ENCODE data around the gene SLC44A3.

The SLC44A3 gene, protein sequence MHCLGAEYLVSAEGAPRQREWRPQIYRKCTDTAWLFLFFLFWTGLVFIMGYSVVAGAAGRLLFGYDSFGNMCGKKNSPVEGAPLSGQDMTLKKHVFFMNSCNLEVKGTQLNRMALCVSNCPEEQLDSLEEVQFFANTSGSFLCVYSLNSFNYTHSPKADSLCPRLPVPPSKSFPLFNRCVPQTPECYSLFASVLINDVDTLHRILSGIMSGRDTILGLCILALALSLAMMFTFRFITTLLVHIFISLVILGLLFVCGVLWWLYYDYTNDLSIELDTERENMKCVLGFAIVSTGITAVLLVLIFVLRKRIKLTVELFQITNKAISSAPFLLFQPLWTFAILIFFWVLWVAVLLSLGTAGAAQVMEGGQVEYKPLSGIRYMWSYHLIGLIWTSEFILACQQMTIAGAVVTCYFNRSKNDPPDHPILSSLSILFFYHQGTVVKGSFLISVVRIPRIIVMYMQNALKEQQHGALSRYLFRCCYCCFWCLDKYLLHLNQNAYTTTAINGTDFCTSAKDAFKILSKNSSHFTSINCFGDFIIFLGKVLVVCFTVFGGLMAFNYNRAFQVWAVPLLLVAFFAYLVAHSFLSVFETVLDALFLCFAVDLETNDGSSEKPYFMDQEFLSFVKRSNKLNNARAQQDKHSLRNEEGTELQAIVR

DNA sequence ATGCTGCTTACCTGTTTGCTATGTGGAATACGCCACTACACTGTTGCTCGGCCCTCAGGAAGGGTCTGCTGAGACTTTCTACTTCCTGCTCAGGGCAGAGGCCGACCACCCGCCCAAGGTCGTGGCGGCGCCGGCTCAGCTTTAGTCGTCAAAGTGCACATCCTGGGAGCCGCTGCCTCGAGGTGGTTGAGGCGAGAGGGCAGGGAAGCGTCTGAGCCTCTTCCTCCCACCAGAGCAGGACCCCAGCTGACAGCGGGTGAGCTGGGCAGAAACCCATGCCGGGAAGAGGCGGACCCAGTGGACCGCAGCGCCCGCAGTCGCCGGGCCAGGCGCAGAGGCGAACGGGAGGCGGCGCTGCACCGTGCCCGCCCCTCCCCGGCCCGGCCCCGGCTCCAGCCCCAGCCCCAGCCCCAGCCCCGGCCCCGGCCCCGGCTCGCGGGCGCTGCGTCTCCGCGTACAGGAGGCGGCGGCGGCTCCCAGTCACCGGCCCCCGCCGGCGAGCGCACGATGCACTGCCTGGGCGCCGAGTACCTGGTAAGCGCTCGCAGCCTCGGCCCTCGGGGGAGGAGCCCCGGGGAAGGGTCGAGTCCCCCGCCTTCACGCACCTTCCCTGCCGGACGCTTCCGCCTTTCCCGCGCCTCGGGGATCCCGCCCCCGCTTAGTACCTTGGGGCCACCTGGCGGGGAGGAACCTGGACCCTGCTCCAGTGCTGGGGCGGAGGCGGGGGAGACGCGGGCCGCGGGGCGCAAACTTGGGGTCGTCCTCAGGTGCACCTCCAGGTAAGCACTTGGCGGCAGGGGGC lies at the start of gene SLC44A3:
SLC44A3 (plus strand) TSS at position 413 of the 802 bp plus-strand sequence; CDS start at position 508, 95 bp downstream.
- DNase-seq: no peak

DNA sequence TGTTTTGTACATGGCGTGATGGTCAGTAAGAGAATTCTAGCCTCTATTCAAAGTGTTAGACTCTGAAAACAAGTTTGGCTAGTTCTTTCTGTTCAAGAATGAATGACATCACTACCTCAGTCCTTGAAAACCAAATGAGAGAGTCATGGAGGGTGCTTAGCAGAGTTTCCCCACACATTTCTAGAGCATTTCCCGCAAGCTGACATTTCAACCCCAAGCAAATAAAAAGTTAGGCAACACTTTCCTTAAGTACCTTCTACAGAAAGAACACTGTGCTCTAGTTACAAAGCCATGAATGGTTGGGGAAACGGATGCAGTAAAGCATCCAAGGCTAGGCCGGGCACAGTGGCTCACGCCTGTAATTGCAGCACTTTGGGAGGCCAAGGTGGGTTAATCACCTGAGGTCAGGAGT lies 47.9 kb upstream of the SLC44A3 start:
- no peak for DNase-seq

DNA sequence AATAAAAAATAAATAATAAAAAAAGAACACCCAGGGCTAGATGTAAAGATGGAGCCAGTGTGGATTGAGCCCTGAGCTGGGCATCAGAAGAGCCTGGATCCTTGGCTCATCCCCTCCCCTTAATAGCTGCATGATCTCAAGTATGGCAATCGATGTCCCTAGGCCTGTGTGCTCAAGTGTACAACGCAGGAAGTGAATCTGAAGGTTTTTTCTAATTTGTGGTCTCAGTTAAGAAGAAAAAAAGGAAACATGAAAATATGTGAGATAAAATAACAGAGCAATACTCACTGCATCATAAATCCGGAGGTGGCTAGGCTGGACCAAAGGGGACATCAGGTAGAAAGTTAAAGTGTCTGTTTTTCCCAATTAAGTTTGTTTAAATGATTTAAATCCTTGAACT lies 47.3 kb upstream of the SLC44A3 start:
- no peak for DNase-seq

DNA sequence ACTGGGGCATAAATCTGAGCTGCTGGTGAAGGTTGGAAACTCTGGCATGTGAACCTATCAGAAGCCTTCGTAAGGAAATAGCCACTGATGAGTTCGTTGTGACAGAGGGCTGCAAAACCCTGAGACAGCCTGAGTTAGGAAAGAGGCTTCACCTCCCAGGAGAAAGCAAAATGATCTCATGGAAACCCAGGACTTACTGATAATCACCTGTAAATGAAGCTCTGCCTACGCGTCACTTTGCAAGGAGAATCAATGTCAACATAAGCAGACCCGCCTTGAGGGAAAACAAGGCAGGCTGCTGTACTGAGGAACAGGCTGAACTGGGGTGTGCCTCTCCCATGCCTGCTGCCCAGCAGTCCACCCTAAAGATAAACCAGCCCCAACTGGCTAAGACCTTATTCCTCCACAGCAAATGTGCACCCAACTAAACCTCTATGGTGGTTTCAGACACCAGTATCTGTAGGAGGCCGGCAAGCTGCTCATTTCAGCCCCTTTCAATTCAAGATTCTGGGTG lies 46.8 kb upstream of the SLC44A3 start:
- DNase-seq: no peak

DNA sequence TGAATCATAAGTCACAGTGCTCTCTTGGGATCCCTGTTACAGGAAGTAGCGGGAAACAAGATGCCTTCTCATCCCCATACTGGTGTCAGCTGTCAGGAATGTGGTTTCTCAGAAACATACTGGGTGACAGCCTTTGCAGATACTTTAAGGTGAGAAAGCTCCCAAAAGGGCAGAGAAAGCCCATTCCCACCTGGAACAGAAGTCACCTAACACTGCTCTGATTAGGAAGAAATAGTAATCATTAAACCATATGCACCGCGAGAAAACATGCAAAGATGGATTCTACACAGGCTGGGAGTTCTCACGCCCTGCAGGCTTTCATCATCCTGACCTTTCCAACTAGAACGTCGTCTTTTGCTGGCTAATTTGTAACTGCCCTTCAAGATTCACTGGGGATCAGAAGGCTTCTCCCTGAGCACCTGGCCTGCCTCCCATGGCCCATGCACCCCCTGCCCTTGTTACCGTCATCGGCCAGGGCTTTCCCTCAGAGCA lies 46.2 kb upstream of the SLC44A3 start:
- no peak for DNase-seq

DNA sequence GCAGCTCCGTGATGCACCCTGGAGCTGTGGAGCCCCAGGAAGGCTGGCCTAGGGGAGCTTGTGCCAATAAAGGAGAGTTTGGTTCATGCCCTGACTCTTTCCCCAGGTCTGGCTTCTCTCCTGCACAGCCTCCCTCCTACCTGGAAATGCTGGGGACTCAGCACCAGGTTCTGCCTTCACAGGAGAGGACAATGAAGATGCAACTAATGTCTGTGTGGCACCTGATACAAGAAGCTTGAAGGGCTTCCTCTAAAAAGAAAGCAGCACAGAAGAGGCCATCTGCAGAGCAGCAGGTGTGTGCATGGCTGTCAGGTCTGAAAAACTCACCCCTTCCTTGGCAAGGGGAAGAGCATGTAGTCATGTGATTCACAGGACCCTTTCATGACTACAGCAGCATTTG lies 43.7 kb upstream of the SLC44A3 start:
- no peak for DNase-seq

DNA sequence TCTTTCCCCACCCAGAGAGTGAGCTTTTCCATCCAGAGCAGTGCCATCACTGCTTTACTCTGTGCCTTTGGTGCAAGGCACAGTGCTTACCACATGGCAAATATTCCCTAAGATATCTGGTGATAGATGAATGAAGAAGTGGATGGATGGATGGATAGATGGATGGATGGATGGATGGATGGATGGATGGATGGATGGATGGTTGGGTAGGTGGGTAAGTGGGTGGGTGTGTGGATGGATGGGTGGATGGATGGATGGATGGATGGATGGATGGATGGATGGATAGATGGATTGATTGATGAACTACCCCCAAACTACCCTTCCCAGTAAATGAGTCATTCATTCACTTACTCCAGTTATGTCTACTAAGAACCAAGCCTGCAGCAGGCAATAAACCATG lies 42.9 kb upstream of the SLC44A3 start:
- no peak for DNase-seq

DNA sequence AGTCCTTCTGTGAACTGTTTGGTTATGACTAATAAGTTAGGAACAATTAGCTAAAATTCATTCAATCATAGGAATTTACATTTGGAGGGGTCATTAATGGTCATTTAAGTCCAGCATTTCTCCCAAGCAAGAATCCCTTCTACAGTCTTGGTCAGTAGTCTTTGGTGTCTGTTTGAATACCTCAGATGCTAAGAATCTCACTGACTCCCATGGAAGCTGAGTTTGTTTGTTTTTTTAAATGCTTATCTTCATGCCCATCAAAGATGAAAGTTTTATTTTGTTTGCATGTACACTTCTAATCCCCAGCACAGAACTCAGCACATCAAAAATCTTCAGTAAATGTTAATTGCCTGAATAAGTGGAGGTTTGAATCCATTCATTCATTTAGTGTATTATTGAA lies 41.3 kb upstream of the SLC44A3 start:
- no peak for DNase-seq

DNA sequence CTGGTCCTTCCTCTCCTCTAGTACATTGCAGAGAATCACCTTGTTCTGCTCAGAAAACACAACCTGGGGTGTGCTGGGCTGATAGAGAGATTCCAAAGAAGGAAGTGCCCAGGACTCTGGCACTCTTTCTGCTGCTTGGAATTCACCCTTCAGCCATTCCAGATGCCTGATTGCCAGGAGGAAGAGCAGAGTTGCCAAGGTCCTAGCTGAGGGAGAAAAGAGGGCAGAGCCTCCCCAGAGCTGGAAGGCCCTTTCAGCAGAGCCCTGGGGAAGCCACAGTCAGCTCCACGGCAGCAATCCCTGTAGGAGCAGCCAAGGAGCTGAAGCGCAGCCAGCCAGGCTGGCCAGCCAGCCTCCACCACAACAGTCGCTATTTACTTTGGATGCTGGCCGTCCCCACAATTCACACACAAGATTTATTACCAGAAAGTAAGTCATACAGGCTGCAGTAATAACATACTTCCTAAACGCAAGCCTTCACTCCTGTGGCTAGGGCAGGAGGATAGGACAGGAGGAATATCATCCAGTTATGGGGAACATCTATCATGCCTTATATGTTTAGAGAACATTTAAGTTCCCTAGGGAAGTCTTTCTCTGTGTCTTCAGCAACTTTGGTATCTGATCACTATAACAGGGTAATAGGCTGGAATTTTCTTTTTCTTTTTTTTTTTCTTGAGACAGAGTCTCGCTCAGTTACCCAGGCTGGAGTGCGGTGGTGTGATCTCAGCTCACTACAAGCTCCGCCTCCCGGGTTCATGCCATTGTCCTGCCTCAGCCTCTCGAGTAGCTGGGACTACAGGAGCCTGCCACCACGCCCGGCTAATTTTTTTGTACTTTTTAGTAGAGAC lies 36.6 kb upstream of the SLC44A3 start:
- no peak for DNase-seq

DNA sequence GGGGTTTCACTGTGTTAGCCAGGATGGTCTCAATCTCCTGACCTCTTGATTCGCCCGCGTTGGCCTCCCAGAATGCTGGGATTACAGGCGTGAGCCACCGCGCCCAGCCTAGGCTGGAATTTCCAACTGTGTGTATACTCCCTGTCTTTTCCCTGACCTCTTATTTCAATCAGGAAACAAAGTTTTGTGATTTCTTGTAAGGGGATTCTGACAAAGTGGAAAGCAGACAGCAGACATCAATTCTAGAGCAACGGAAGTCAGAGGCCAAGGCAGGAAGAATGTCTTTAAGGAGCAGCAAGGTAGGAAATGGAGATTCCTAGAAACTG lies 36.0 kb upstream of the SLC44A3 start:
- DNase-seq: no peak

DNA sequence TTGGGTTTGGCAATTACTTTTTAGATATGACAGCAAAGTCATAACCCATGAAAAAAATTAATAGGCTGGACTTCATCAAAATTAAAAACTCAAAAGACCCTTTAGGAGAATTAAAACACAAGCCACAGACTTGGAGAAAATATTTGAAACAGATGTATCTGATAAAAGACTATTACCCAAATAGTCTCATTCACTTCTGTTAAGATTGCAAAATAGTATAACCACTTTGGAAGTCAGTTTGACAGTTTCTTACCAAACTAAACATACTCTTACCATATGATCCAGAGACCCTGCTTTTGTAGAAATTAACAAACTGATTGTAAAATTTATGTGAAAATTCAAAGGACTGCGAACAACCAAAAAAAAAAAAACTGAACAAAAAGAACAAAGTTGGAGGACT lies 32.5 kb upstream of the SLC44A3 start:
- no peak for DNase-seq

DNA sequence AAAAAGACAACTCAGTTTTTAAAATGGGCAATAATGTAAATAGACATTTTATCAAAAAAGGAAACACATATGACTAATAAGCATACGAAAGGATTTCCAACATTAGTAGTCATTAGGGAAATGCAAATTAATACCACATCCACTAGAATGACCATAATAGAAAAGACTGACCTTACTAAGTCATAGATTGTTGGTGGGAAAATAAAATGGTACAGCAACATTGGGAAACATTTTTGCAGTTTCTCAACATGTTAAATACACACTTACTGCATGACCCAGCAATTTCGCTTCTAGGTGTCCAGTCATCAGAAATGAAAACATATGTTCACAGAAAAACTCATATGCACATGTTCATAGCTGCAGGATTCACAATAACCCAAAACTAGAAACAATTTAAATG lies 29.9 kb upstream of the SLC44A3 start:
- DNase-seq: no peak

DNA sequence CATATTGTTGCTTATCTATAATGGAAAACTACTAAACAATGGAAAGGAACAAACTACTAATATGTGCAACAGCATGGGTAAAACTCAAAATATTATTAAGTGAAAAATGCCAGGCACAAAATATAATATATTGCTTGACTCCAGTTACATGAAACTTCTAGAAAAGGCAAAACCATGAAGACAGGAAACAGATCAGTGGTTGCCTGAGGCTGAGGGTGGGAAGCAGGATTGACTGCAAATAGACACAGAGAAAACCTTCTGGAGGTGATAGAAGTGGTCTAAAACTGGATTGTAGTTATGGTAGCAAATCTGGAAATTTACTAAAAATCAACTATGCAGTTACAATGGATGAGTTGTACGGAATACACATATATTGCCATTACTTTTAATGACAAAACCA lies 29.5 kb upstream of the SLC44A3 start:
- no peak for DNase-seq

DNA sequence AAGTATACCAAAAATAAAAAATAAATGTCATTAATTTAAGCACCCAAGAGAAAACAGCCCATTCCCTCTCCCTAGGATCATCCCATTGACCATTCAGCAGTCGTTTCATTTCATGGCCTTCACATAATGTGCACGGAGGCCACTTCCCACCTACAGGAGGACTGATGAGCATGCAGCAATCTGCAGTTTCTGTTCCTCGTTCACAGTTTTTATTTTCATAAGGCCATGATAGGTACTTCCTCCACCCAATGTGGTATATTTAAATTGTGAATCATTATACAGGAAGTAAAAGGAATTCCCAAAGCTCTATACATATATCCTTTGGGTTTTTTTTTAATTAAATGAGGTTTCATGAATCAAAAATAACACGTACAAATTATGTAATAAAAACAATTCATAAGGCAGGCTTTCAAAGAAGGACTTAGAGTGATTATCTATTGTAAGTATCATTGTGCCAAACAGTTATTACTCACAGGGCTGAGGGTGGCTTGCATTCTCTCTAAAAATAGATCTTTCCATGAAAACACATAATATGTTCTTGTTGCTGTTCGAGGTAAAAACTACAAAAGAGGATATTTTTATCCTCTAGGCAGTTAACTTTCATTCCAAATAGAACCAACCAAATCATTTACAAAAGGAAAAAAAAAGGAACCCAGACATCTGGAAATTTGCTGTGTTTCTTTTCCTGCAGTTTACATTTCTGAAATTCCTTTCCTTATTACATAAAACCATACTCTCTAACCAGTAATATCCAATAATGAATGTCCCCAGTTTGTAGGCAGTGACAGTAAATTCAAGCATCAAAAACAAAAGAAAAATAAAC lies 27.5 kb upstream of the SLC44A3 start:
- DNase-seq: no peak

DNA sequence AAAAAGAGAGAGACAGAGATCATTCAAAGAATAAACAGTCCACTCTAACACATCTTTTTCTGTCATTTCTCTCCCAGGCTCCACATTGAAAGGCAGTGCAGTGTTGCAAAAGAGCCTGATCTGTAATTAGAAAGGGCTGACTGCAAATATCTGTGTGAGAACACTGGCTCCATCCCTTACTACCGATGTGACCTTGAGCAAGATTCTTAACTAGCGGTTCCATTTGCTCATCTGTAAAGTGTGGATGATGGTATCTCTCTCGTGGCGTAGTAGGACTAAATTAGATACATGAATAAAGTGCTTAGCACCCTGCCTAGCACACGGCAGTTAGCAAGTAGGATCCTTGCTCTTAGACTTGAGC lies 26.9 kb upstream of the SLC44A3 start:
- no peak for DNase-seq

DNA sequence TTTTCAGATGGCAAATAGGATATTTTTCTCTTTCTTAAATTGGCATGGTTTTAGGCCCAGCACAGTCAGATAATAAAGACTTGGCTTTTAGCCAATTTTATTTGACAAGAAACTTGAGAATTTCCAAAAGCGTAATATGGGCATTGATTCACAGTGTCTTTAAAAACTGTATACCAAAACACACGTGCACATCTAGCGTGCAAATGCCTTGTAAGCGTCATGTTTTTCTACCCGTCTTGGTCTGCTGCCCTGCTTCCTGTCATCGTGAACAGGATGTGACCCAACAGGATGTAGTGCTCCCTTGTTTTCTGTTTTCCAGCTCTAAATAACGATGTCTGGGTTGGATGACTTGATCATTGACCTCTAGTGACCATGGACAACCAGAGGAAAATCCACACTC lies 24.7 kb upstream of the SLC44A3 start:
- no peak for DNase-seq

DNA sequence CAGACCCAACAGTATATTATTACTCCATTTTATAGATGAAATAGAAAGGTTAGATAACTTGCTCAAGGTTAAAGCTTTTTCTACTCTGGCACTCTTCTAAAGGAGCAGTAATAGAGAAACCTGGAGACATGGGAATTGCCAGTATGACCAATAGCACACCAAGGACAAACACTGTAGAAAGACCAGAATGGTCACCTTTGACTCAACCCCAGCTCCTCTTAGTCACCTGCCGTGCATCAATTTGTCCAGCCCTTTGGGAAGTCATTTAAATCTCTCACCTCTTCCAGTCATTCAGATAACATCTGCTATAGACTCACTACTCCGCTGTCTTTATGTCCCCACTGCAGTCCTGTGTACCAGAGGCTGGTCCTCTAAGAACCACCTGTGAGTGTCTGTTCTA lies 23.9 kb upstream of the SLC44A3 start:
- DNase-seq: no peak

DNA sequence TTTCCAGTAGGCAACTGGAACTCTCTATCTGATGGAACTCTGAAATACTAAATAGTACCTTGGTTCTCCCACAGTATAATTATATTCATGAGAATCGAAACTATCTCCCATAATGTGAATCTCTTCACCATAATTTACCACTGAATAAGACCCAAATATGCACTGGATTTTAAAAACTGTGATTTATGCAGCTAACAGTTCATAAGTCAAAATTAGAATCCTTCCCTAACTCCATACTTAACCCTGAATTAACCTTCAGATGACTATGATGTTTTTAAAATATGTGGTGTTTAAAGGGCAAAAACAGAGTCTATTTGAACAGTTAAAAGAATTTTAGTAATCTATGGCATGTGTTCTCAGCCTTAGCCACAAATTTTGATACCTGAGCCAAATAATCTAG lies 22.9 kb upstream of the SLC44A3 start:
- DNase-seq: no peak

DNA sequence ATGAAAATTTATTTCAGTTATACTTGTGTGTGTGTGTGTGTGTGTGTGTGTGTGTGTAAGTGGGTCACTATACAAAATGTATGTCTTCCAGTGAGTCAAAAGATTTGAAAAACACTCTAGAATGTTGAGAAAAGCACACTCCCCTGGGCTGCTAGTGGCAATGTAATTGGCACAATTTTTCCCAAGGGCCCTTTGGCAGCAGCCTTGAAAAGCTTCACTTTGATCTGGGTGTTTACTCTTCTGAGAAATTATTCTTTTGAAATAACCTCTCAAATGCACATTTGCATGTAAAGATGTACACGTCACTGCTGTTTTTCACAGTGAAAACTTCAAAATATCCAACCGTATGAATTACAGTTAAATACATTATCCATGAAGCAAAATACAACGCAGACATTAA lies 22.1 kb upstream of the SLC44A3 start:
- no peak for DNase-seq

DNA sequence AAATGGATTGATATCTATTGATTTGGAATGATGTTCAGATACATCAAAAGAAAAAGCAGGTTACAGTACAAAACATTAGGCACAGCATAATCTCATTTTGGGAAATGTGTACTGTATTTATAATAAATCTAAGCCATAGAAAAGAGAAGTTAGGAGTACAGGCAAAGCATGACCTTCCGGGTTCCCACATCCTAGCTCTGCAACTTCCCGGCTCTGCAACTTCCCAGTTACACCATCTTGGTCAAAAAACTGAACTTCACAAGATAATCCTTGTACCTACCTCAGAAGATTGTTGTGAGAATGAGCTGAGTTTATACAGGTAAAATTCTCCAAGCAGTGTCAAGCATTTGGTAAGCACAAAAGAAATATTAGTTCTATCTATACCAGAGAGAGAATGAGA lies 21.7 kb upstream of the SLC44A3 start:
- DNase-seq: no peak

DNA sequence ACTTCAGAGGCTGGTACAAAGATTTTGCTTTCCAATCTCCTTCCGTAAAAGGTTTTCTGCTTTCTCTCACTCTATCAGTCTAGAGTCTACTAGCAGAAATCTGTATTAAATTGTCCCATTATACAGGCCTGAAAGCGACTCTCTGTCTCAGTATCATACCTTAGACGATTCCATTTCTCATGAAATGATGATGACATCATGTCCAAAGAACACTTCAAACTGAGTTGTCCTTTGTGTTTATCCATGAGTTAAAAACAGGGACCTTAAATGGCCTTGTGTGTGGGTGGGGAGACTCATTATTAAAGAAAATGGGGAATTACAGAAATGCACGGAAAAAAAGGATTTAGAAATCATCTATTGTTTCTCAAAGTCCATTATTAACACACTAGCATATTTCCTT lies 21.0 kb upstream of the SLC44A3 start:
- DNase-seq: no peak
